ENCODE results near the gene FTO. TPM values are rescaled to one million over a fixed set of nuclear protein-coding genes. Genes with fewer than 3 reads are reported as not detected.

Gene FTO
- 50.2 TPM for total RNA-seq

GRCh38 chr16:53703590-53704444, at the start of gene FTO, which contains the start of gene RPGRIP1L:
Gene FTO (plus strand): TSS chr16:53704156.
Gene RPGRIP1L (minus strand): TSS chr16:53703859. CDS start chr16:53700723, 3,136 bp downstream.
- intact Hi-C loops (cut with DNase I): loop anchor here (2.0 to 10.0 kb wide), 4 partner anchors 201 to 581 kb away; partner anchors contain the start of genes AKTIP, IRX3 and RBL2

GRCh38 chr16:53654946-53655345, 49.0 kb upstream of the FTO start:
- TF ChIP-seq CTCF (IDR thresholded peaks at IDR 0.05): no peak
- peaks cover 0 to 4% of the 10 kb centered on the region in 2 donors for H3K36me3 ChIP-seq
- intact Hi-C loops (cut with DNase I): no loop called here

More at GRCh38 chr16:53703590-53704444, at the start of gene FTO, which contains the start of gene RPGRIP1L:
- peak; percentile 98 to 100 for DNase-seq (ENCODE audit: low spot score in 2 of 2)
- no peaks in the 10 kb centered on the region for H3K27me3 ChIP-seq
- peaks cover 0 to 3% of the 10 kb centered on the region in 2 donors for H3K4me1 ChIP-seq
- H3K27ac ChIP-seq: peak within 1 kb of the TSS; percentile 58 to 70
- H3K36me3 ChIP-seq: no peaks in the 10 kb centered on the region
- no peaks in the 10 kb centered on the region for H3K9me3 ChIP-seq
- peak within 1 kb of the TSS; percentile 75 to 84 for H3K4me3 ChIP-seq
- TF ChIP-seq CTCF (IDR thresholded peaks at IDR 0.05): peak in 1 of 3 experiments; percentile 14

GRCh38 chr16:53662072-53662471, 41.9 kb upstream of the FTO start:
- H3K27me3 ChIP-seq: no peaks in the 10 kb centered on the region
- no peaks in the 10 kb centered on the region for H3K9me3 ChIP-seq
- no peak for TF ChIP-seq CTCF (IDR thresholded peaks at IDR 0.05)
- no peaks in the 10 kb centered on the region for H3K36me3 ChIP-seq
- H3K4me1 ChIP-seq: peaks cover 0 to 3% of the 10 kb centered on the region in 2 donors
- no peak overlapping the region for H3K27ac ChIP-seq
- no peak for DNase-seq (ENCODE audit: low spot score in 2 of 2)
- H3K4me3 ChIP-seq: no peak overlapping the region
- intact Hi-C loops (cut with DNase I): no loop called here

More at GRCh38 chr16:53654946-53655345, 49.0 kb upstream of the FTO start:
- H3K4me3 ChIP-seq: no peak overlapping the region
- no peak overlapping the region for H3K27ac ChIP-seq
- DNase-seq (ENCODE audit: low spot score in 2 of 2): no peak
- H3K4me1 ChIP-seq: no peaks in the 10 kb centered on the region
- no peaks in the 10 kb centered on the region for H3K27me3 ChIP-seq
- no peaks in the 10 kb centered on the region for H3K9me3 ChIP-seq

GRCh38 chr16:53664724-53665345, 39.1 kb upstream of the FTO start:
- DNase-seq (ENCODE audit: low spot score in 2 of 2): no peak
- intact Hi-C loops (cut with DNase I): no loop called here
- Histone ChIP-seq H3K4me3 (peak overlapping the region in 1 of 2 donors; percentile 57), H3K4me1 (peaks cover 0 to 3% of the 10 kb centered on the region in 2 donors), H3K9me3 (no peaks in the 10 kb centered on the region), H3K36me3 (no peaks in the 10 kb centered on the region), H3K27me3 (no peaks in the 10 kb centered on the region), H3K27ac (peak overlapping the region; percentile 64 to 74)
- TF ChIP-seq CTCF (IDR thresholded peaks at IDR 0.05): no peak

GRCh38 chr16:53666786-53667415, 37.1 kb upstream of the FTO start:
- intact Hi-C loops (cut with DNase I): no loop called here
- Histone ChIP-seq H3K9me3 (no peaks in the 10 kb centered on the region), H3K36me3 (no peaks in the 10 kb centered on the region), H3K4me3 (no peak overlapping the region), H3K27me3 (no peaks in the 10 kb centered on the region), H3K4me1 (peaks cover 0 to 3% of the 10 kb centered on the region in 2 donors), H3K27ac (no peak overlapping the region)
- no peak for TF ChIP-seq CTCF (IDR thresholded peaks at IDR 0.05)
- DNase-seq (ENCODE audit: low spot score in 2 of 2): no peak
